ENCODE data around the gene THAP11. TPM values are rescaled to one million over a fixed set of nuclear protein-coding genes. Genes with fewer than 3 reads are reported as not detected.
"Not testable (repeated sequence)": the region's sequence is repeated elsewhere in the genome, so short reads cannot be mapped to it uniquely, and the experiment has no call there.

Gene THAP11
- total RNA-seq, 1 donor from 2014 or later = 27.2 TPM

DNA sequence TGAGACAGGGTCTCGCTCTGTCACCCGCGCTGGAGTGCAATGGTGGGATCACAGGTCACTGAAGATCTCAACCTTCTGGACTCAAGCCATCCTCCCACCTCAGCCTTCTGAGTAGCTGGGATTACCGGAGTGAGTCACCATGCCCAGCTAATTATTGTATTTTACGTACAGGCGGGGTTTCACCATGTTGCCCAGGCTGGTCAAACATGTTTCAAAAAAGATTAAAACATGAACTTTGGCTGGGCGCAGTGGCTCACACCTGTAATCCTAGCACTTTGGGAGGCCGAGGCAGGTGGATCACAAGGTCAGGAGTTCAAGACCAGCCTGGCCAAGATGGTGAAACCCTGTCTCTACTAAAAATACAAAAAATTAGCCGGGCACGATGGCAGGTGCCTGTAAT is 4.9 kb upstream of the THAP11 start:
- DNase-seq (ENCODE audit: low spot score) = not testable (repeated sequence)

DNA sequence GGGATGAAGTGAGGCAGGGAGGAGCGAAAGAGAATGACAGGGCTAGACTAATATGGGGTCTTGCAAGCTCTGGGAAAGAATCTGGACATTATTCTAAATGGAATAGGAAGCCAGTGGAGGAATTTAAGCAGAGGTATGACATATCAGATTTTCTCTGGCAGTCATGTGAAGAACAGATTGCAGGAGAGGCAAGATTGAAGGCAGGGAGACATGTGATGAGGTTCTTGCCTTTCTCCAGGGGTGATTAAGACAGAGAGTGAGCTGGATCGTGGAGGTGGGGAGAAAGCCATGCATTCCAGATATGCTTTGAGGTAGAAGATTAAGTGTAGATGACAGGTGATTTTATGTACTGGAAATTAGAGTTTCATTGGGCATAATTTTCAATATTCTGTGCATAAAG is 4.3 kb upstream of the THAP11 start:
- no peak for DNase-seq (ENCODE audit: low spot score)

DNA sequence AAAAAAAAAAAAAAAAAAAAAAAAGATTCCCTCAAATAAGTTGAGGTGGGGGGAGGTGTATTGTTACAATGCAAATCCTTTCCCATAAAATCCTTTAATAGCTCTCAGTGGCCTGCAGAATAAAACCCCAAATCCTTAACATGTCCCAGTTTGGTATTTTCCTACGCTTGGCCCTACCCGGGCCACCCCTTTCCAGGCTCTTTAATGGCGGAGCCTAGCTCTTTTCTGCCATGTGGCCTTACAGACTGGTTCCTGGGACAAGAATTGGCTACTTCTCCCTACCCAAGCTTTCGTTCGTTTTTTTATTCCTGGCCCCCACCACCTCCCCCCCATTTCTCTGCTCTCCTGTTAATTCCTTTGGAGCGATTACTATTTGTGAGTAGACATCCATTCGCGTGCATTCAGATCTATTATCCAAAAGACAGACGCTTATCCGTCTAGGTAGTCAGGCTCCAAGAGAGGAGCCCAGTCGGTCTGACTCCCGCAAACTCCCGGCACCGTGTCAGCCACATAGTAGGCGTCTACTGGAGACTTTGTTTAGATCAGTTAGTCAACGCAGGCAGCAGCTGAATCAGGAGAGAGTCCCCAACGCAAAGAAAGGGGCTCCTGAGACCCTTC is 813 bp upstream of the THAP11 start:
- DNase-seq (ENCODE audit: low spot score) = no peak

DNA sequence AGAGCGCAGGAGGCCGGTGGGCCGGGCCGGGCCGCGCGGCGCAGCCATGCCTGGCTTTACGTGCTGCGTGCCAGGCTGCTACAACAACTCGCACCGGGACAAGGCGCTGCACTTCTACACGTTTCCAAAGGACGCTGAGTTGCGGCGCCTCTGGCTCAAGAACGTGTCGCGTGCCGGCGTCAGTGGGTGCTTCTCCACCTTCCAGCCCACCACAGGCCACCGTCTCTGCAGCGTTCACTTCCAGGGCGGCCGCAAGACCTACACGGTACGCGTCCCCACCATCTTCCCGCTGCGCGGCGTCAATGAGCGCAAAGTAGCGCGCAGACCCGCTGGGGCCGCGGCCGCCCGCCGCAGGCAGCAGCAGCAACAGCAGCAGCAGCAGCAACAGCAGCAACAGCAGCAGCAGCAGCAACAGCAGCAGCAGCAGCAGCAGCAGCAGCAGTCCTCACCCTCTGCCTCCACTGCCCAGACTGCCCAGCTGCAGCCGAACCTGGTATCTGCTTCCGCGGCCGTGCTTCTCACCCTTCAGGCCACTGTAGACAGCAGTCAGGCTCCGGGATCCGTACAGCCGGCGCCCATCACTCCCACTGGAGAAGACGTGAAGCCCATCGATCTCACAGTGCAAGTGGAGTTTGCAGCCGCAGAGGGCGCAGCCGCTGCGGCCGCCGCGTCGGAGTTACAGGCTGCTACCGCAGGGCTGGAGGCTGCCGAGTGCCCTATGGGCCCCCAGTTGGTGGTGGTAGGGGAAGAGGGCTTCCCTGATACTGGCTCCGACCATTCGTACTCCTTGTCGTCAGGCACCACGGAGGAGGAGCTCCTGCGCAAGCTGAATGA is 606 bp downstream of the THAP11 start:
- DNase-seq (ENCODE audit: low spot score) = peak; percentile 48

DNA sequence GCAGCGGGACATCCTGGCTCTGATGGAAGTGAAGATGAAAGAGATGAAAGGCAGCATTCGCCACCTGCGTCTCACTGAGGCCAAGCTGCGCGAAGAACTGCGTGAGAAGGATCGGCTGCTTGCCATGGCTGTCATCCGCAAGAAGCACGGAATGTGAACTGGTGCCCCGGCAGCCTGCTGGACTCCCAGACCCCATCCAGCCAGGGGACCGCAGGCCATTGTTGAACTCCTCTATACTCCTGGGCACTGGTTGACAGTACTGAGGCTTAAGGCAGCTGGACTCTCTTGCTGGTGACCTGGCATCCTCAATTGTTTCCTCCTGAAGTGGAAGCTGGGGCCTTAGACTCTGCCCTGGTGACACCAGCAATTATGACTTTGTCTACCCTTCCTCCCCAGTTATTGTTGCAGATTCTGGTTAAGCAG is 1.2 kb downstream of the THAP11 start:
- DNase-seq (ENCODE audit: low spot score) = no peak

DNA sequence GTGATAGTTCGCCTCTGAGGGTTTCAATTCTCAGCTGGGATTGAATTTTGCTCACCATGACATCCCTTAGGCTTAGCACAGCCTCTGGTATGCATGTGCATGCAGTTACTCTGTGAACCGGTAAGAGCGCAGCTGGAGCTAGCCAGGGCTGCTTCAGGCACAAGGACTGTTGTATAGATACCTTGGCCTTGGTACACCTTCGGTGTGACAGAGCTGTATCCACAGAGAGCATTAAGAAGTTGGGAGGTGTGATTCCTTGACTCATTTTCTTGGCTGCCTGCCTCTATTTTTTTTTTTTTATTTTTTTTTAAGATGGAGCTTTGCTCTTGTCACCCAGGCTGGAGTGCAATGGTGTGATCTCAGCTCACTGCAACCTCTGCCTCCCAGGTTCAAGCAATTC is 2.4 kb downstream of the THAP11 start:
- no peak for DNase-seq (ENCODE audit: low spot score)

DNA sequence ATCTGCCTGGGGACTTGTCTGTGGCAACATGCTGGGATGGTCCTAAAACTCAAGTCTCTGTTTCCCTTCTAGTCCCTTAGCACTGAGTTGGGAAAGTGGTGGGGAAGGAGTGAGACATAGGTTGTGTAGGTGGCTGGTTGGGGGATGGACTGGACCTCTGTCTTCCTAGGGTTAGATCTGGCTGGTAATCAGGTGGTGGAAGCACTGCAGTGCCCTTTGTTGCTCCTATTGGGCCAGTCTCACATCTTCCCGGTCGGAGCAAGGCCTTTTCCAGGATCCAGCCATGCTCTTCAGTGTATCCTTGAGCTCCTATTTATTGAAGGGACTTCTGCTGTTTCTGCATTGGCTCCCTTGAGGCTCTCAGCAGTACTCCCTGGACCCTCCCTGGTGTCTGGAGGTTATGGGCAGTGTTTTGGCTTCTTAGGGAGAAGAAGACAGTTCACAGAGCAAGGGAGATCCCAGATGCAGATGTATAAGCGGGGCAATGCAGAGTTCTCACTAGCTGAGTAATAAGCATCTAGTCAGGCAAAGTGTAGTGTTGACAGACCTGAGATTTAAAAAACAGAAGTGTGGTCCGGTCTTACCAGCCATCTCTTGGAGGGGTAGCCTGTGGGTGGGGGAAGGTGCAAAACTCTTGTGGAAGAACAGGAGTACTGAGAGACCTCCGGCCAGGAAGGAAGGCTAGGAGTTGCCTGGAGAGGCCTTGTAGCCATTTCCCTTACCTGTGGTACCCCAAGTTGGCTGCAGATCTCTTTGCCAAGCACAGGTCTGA is 3.4 kb downstream of the THAP11 start:
- DNase-seq (ENCODE audit: low spot score) = no peak

DNA sequence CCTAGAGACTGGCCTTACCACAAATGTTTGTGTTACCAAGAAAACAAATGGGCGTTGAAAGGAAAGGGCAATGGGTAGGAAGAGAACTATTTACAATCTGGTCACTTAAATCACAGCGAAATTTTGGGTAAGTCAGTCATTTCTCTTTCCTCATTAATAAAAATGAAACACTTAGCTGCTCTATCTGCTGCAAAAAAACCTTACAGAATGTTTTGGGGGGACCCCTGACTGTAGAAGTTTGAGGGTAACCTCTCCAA is 3.9 kb downstream of the THAP11 start:
- no peak for DNase-seq (ENCODE audit: low spot score)

DNA sequence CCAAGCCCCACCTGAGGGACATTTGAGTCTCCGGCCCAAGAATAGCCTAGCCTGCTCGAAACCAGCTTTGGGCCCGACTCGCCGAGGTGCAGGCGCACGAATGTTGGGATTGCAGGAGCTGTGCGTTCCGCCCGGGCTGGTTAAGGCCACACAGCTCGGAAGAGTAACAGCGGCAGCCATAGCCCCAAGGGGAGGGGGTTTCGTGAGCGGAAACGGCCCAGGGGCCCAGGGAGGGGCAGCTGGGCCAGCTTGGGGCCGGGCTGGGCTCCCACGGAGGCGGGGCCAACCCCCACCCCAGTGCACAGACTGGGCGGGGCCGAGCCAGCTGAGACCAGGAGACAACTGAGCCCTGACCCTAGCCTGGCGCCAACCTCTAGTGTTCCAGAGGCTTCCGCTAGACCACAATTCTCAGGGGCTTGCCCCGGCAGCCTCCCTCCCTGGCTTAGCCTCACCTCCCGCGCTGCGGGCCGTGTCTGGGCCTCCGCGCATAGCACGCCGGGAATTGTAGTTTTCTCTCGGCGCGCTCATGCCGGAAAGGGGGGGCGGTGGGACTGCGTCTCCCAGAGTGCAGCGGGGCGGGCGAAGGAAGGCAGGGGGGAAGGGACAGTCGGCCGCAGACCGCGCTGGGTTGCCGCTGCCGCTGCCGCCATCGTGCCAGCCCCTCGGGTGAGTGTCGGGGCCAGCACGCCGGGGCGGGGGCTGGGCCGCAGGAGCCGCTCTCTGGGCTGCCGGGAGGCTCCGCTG is 4.4 kb downstream of the THAP11 start, which contains the start of gene NUTF2:
TSS of gene NUTF2 (plus strand) at position 614 of the 744 bp plus-strand sequence. CDS start 18,198 bp downstream, outside the sequence.
- peak; percentile 95 for DNase-seq (ENCODE audit: low spot score)

DNA sequence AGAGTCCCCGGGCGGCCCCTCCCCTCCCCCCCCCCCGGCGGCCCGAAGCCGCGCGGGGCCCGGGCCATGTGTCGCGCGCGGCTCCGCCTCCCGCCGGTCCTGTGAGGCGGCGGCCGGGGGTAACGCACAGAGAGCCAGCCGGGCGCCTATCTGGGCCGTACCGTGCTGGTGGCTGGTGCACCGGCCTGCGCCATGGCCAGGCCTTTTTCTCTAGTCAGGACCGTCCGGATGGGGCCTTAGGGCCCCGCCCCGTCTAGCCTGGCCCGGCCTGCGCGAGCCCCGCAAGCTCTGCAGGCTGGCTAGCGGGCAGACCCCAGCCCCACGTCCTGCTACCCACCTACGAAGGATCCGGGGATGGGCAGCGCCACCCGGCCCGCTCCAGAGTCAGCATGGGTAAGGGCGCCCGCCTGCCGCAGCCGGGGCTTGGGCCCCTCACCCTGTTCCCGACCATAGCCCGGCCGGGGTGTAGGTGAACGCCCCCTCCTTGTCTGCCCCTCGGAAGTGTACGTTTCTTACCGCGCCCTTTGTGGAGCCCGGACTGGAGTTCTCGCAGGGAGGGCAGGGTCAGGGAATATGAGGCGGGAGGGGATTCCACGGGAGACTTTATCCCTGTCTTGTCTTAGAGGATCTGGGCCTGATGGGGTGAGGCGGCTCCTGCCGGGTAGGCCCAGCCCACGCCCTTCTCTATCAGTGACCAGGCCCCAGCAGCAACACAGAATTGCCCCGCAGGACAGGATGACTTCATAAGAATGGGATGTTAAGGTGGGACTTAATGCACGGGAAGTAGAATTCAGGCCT is 5.1 kb downstream of the THAP11 start, which contains the start of gene CENPT:
TSS of gene CENPT (minus strand) at position 630 of the 798 bp plus-strand sequence. CDS start 13,834 bp downstream, outside the sequence.
- no peak for DNase-seq (ENCODE audit: low spot score)

DNA sequence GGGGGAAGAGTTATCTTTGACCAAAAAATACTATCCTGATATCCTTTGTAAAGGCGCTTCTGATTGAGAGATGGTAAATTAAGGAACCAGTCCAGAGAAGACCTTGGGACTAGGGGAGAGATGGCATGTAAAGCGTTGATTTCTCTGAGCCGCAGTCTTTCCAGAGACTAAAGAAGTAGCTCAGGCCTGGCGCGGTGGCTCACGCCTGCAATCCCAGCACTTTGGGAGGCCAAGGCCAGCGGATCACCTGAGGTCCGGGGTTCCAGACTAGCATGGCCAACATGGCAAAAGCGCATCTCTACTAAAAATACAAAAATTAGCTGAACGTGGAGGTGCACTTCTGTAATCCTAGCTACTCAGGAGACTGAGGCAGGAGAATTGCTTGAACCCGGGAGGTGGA is 6.0 kb downstream of the THAP11 start:
- no peak for DNase-seq (ENCODE audit: low spot score)

DNA sequence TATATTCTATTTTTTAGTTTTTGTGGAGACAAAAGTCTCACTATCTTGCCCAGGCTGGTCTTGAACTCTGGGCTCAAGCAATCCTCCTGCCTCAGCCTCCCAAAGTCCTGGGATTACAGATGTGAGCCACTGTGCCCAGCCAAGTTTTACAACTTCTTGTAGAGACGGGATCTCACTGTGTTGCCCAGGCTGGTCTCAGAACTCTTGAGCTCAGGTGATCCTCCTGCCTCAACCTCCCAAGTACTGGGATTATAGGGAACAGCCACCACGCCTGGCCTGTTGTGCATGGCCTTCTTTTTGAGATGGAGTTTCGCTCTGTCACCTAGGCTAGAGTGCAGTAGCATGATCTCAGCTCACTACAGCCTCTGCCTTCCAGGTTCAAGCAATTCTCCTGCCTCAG is 11.6 kb downstream of the THAP11 start:
- DNase-seq (ENCODE audit: low spot score) = no peak

DNA sequence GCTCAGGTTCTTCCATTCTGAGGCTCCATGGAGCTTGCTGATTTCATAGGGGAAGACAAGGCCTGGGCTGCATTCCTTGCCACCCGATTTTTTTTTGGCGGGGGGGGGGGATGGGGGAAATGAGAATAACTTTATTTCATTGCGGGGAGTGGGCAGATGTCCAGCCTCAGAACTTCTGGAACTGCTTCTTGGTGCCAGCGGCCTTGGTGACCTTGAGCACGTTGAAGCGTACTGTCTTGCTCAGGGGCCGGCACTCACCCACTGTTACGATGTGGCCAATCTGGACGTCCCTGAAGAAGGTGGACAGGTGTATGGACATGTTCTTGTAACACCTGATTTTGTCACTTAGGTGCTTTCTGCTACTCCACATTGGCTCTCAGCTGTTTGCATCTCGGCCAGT is 13.7 kb downstream of the THAP11 start:
- no peak for DNase-seq (ENCODE audit: low spot score)

DNA sequence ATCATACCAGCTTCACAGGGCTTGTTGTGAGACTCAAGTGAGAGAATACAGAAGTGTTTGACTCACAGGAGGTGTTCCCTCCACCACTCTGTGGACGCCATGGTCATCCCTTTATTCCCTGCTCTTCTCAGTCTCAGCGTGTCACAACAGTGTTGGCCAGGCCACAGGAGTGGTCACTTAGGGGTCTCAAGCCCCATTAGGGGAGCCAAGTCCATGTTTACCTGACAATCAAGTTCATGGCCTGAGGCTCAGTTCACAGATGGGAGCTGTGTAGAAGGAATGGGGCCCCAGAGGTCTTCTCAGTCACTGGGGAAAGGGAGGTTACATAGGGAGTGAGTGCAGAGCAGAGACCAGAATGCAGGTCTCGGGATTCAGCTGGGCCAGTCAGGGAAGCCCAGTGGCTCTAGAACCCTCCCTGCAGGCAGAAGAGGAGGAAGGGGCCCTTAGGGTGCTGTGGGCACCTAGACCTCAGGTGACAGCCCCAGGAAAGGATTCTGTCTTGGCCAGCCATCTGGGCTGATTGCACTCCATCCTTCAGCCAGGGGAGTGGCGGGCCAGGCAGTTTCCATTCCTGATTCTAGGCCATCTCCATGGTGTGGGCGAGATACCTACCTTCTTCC is 14.9 kb downstream of the THAP11 start:
- DNase-seq (ENCODE audit: low spot score) = no peak

DNA sequence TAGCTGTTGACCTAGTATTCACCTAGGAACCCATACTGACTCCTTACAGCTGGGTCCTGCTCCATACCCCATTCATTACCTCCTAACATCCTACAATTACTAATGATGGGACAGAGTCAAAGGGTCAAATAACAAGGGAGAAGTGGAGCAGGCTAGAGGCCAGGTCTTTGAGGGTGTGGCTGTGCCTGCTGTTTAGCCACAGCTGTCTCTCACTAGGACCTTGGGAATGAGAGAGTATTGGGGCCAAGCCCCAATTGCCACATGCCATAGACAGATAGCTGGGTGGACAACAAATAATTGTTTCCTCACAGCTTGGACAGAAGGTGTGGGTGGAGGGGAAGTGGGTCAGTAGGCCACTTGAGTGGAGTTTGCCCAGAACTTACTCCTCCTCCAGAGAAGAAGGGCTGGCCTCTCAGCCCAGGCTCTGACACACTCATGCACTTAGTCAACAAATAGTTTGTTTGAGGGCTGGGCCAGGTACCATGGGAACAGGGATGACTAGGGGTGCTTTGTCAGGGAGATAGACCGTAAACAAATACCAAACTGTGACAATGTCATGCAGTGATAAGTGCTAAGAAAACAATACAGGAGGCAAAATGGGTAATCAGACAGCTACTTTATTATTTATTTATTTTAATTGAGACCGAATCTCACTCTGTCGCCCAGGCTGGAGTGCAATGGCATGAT is 15.6 kb downstream of the THAP11 start:
- DNase-seq (ENCODE audit: low spot score) = peak; percentile 77

DNA sequence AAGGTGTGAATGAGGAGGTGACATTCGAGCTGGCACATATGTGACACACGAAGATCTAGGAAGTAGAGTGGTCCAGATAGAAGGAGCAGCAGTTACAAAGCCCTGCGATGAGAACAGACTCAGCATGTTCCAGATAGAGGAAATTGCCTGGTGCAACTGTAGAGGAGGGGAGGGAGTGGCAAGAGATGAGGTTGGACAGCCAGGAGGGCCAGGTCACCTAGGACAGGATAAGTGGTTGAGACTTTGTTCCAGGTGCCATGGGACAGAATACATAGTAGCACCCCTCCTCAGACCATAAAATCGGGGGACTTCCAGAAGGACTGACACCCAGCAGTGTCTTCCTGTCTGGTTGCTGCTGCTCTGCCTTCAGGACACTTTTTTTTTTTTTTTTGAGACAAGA is 16.4 kb downstream of the THAP11 start:
- DNase-seq (ENCODE audit: low spot score) = no peak

DNA sequence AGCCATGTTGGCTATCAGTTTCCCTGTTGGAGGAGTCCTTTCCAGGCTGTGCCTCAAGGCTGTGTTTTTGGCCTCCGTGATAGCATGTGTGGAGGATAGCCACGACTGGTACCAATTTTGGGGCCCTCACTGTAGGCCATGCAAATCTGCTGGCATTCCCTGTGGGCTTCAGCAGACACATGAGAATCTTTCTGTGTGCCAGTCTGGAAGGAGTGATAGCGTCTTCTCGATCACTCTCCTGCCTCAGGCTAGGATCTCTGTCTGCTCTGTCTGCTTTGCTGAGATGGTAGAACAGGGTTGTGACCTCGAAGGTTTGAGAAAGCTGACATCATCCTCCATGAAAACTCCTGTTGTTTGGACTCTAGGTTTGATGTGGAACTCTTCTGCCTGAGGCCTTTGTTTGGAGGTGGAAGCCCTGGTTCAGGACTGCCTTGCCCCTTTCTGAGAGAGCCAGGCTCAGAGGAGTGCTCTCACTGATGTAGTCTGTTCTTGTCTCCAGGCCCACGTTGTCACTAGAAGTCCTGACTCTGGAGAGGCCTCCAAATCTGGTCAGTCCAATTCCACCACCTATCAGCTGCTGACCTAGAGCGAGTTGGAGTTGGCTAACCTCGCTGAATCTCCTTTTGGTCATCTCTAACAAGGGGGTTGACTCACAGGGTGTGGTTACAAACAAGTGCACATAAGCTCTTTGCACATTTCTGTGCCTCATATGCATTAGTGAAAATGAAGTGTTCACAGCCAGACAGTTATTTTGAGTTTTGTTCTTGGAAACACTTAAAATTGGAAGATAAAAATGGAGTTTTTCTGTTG is 18.7 kb downstream of the THAP11 start:
- no peak for DNase-seq (ENCODE audit: low spot score)

DNA sequence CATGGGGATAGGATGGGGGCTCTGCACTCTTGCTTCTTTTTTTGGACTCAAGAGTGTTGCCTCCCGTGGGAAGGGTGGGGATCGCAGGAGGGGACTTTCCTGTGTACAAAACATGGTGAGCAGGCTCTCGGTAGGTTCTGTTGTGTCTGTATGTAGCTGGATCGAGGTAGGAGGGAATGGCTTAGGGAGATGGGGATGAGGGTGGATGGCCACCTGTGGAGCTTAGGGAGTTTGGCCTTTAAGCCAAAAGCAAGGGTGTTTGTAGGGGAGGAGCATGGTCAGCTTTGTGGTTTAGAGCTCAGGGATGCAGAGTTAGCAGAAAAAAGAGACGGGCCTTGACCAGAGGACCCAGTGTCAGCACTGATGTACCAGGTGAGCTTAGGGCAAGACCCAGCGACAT is 19.8 kb downstream of the THAP11 start:
- no peak for DNase-seq (ENCODE audit: low spot score)
